ENCODE results near the gene STKLD1.

Gene STKLD1

DNA sequence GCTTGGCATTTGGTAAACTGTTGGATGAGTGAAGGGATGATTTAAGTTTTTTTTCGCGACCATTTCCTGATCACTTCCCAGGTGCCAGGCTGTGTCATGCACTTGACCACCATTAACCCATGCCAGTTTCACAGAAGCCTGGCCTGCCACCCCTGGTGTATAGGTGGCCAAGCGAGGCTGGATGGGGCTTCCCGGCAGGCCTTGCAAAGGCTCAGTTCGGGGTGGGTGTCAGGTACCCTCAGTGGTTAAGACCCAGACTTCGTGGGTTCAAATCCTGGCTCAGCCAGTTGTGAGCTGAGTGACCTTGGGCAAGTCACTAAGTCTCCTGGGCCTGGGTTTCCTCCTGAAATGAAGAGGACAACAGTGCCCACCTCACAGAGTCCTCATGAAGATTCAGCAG lies 30.6 kb upstream of the STKLD1 start:
- DNase-seq (ENCODE audit: low spot score): no peak

- DNase-seq (ENCODE audit: low spot score): no peak
Observed at GRCh38 chr9:133346021-133346785, 30.0 kb upstream of the STKLD1 start.

GRCh38 chr9:133347515-133347984 lies 28.6 kb upstream of the STKLD1 start:
- peak; percentile 75 for DNase-seq (ENCODE audit: low spot score)

GRCh38 chr9:133347985-133348717 lies 28.0 kb upstream of the STKLD1 start, which contains the start of the genes MED22 and RPL7A:
Gene MED22, minus strand, starts transcription at chr9:133348131. Its CDS starts 1,469 bp downstream, at chr9:133346662.
Gene RPL7A, plus strand, starts transcription at chr9:133348218. Its CDS starts 26 bp downstream, at chr9:133348244.
- peak; percentile 89 for DNase-seq (ENCODE audit: low spot score)

GRCh38 chr9:133348718-133349573 lies 27.2 kb upstream of the STKLD1 start:
- no peak for DNase-seq (ENCODE audit: low spot score)

- DNase-seq (ENCODE audit: low spot score): no peak
Observed at GRCh38 chr9:133349965-133350616, 26.1 kb upstream of the STKLD1 start.

- no peak for DNase-seq (ENCODE audit: low spot score)
Observed at GRCh38 chr9:133351526-133351907, 24.6 kb upstream of the STKLD1 start.

GRCh38 chr9:133351908-133352634 lies 24.1 kb upstream of the STKLD1 start:
- DNase-seq (ENCODE audit: low spot score): no peak

DNA sequence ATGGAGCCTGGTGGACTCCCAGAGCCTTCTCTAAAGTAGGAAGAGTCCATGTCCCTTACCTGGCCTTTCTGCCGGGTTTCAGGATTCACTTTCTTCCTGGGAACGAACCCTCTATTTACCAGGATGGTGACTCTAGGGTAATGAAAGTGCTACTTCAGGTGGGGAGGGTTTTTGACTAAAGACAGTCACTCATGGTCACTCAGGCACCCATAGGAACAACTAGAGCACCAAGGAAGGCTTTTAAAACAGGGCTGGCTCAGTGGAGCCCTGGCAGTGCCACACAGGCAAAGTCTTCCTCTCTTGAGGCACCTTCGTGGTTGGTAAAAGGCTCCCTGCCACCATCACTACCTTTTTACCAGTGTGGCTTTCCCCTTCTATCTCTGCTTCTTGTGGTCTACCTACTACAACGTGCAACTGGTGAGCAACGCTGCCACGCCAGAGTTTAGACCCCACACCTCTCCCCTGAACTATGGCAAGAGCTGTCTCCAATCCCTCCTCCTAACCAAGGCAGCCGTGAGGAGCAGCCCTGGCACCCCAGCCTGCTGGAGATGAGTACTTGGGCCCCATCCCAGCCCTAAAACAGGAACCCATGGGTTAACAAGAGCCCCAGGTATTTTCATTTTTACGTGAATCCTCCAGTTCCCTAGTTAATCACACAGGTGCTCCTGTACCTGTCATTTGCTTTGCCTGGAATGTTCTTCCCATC lies 23.4 kb upstream of the STKLD1 start:
- DNase-seq (ENCODE audit: low spot score): no peak

DNA sequence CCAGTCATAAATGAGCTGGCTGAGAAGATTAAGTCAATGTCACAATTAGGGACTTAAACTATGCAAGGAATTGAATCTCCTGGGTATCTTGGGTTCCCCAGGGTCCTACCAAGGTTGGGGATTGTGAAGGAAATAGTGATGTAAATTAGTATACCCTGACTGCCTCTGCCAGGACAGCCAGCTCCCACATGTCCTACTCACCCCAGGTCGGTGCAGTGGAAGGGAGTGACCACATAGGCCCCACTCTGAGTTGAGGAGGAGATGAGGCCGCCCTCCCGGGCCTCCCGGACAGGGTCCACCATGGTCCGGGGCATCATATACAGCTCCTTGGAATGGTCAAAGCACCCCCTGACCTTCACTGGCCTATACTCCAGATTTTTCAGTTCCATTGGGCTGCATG lies 22.6 kb upstream of the STKLD1 start:
- no peak for DNase-seq (ENCODE audit: low spot score)

GRCh38 chr9:133354766-133355165 lies 21.4 kb upstream of the STKLD1 start:
- DNase-seq (ENCODE audit: low spot score): no peak

DNA sequence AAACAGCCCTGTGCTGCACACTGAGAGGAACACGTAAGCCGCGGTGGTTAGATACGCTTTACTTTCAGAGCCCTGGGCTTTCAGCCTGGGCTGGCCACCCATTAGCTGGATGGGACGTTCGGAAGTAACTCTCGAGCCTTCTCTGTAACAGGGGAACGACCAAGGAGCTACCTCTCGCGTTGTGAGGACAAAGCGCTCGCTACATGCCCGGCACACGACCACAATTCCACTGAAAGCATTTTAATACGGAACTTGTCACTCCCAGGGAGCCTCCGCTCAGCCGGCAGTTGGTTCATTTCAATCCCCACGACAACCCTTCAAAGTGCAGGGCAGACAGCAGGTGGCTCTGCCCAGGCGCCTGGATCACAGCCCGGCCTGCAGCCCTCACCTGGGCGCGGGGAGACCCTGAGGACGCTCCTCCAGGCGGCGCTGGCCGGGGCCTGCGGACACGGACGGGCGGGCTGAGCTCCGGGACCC lies 20.2 kb upstream of the STKLD1 start:
- no peak for DNase-seq (ENCODE audit: low spot score)

GRCh38 chr9:133356391-133357091 lies 19.6 kb upstream of the STKLD1 start, which contains the start of the genes SURF1 and SURF2:
Gene SURF1, minus strand, starts transcription at chr9:133356487. Its CDS starts 34 bp downstream, at chr9:133356453.
Gene SURF2, plus strand, starts transcription at chr9:133356550. Its CDS starts 43 bp downstream, at chr9:133356593.
- DNase-seq (ENCODE audit: low spot score): peak; percentile 94

- DNase-seq (ENCODE audit: low spot score): no peak
Observed at GRCh38 chr9:133357656-133358055, 18.5 kb upstream of the STKLD1 start.

DNA sequence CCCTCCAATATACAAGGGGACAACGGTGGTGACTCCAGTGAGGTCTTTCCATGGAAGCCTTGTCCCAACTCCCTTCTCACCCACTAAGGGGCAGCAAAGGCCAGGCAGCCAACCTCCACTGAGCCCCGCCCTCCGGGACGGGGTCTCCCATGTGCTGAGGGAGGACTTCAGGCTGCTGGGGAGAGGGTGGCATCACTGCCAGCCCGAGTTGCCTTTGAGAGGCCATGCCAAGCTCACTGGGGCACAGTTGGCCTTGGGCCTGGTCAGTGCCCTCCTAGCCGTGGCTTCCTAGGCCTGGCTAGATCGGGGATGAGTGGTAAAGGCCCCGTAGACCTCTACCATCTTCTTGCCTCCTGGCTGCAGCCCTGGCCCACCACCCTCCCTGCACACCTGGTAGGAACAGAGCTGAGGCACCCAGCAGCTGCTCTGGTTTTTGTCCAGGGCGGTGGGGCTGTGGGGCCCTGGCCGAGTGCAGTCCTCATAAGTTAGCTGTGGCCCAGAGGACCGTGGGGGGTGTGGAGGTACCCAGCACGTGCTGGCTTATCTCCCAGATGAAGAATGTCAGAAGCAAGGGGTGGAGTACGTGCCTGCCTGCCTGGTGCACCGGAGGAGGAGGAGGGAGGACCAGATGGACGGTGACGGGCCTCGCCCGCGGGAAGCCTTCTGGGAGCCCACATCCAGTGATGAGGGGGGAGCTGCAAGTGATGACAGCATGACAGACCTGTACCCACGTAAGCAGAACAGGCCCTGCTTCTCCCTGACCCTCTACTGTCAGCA lies 16.6 kb upstream of the STKLD1 start:
- peak; percentile 67 for DNase-seq (ENCODE audit: low spot score)

DNA sequence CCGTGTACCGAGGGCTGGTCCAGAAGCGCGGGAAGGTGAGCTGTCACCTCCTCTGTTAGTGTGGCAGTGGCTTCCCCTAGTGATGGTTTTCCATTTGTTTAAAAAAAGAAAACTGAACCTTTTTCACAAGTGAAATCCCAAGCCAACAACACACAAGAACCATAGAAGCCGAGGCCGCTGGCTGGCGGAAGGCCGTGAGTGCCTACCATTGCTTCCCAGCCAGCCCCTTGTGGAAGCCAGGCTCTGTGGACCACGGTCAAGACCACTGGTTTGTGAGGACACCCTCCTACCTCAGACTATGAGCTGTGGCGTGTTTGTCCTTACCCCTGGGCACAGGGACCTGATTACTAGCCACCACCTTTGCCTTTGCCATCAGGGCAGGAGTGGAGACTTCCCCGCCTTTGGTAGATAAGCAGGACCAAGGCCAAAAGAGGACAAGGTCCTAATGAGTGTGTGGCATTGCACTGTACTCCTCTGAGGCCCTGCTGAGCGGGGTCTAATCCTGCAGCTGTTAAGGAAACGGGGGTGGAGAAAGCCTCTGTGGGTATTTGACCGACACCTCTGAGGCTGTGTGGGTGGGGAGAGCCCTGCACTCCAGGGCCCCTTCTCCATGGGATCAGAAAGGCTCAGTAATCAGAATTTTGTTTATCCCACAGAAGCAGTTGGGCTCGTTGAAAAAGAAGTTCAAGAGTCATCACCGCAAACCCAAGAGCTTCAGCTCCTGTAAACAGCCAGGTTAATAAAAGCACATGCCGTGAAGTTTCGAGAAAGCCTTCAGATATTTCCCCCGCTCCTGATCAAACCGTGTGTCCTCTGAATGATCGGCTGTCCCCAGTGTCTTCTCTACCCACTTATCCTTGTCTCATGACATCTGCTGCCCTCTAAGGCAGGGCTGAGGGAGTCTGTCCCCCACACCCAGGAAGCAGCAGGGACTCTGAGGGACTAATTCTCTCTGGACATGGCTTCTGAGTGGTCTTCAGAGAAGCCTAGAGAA lies 15.5 kb upstream of the STKLD1 start:
- DNase-seq (ENCODE audit: low spot score): no peak

- DNase-seq (ENCODE audit: low spot score): no peak
Observed at GRCh38 chr9:133361507-133362092, 14.6 kb upstream of the STKLD1 start.
